ENCODE data around the gene LSM7. TPM values are rescaled to one million over a fixed set of nuclear protein-coding genes. Genes with fewer than 3 reads are reported as not detected.

LSM7 gene
- polyA plus RNA-seq, 3 donors from 2014 or later = 163 to 285 (median 170) TPM

GRCh38 chr19:2337329-2337707 lies 8.9 kb upstream of the LSM7 start:
- Mint-ChIP-seq H3K9me3 (no peaks in the 10 kb centered on the region), H3K36me3 (peaks cover 0 to 5% (median 0%) of the 10 kb centered on the region in 3 donors), H3K4me1 (peaks cover 11 to 12% of the 10 kb centered on the region in 2 donors), H3K27me3 (ENCODE audit: low read depth in 3 of 3) (peaks cover 0 to 2% (median 0%) of the 10 kb centered on the region in 3 donors), H3K4me3 (no peak overlapping the region), H3K27ac (no peak overlapping the region)
- no peak for DNase-seq

- Mint-ChIP-seq H3K9me3 (no peaks in the 10 kb centered on the region), H3K27ac (peak overlapping the region in 2 of 6 donors; percentile 36 to 64), H3K36me3 (peaks cover 0 to 5% (median 0%) of the 10 kb centered on the region in 3 donors), H3K4me1 (peaks cover 11 to 17% of the 10 kb centered on the region in 2 donors), H3K4me3 (no peak overlapping the region), H3K27me3 (ENCODE audit: low read depth in 3 of 3) (peaks cover 0 to 2% (median 0%) of the 10 kb centered on the region in 3 donors)
- no peak for DNase-seq
Measured at GRCh38 chr19:2336528-2337328, 8.3 kb upstream of the LSM7 start.

GRCh38 chr19:2335848-2336247 lies 7.5 kb upstream of the LSM7 start:
- H3K4me3 Mint-ChIP-seq = no peak overlapping the region
- H3K27ac Mint-ChIP-seq = peak overlapping the region in 5 of 6 donors; percentile 8 to 75 (median 32)
- H3K36me3 Mint-ChIP-seq = peaks cover 0 to 5% (median 0%) of the 10 kb centered on the region in 3 donors
- no peaks in the 10 kb centered on the region for H3K9me3 Mint-ChIP-seq
- peaks cover 0 to 2% (median 0%) of the 10 kb centered on the region in 3 donors for H3K27me3 Mint-ChIP-seq (ENCODE audit: low read depth in 3 of 3)
- no peak for DNase-seq
- peaks cover 11 to 20% of the 10 kb centered on the region in 2 donors for H3K4me1 Mint-ChIP-seq

- peaks cover 0 to 5% (median 0%) of the 10 kb centered on the region in 3 donors for H3K36me3 Mint-ChIP-seq
- peak in 2 of 3 donors; percentile 19 to 24 for DNase-seq
- peaks cover 0 to 2% (median 0%) of the 10 kb centered on the region in 3 donors for H3K27me3 Mint-ChIP-seq (ENCODE audit: low read depth in 3 of 3)
- H3K4me3 Mint-ChIP-seq = no peak overlapping the region
- no peaks in the 10 kb centered on the region for H3K9me3 Mint-ChIP-seq
- H3K4me1 Mint-ChIP-seq = peaks cover 11 to 24% of the 10 kb centered on the region in 2 donors
- peak overlapping the region in 4 of 6 donors; percentile 8 to 75 (median 48) for H3K27ac Mint-ChIP-seq
Measured at GRCh38 chr19:2334986-2335846, 6.8 kb upstream of the LSM7 start.

- Mint-ChIP-seq H3K36me3 (peaks cover 0 to 5% (median 0%) of the 10 kb centered on the region in 3 donors), H3K9me3 (no peaks in the 10 kb centered on the region), H3K4me3 (no peak overlapping the region), H3K27ac (peak overlapping the region in 1 of 6 donors; percentile 77), H3K27me3 (ENCODE audit: low read depth in 3 of 3) (peaks cover under 1 to 4% (median 2%) of the 10 kb centered on the region in 3 donors), H3K4me1 (peaks cover 16 to 28% of the 10 kb centered on the region in 2 donors)
- no peak for DNase-seq
Measured at GRCh38 chr19:2334426-2334825, 6.0 kb upstream of the LSM7 start.

- no peak for DNase-seq
- peaks cover 2 to 7% (median 6%) of the 10 kb centered on the region in 3 donors for H3K27me3 Mint-ChIP-seq (ENCODE audit: low read depth in 3 of 3)
- H3K36me3 Mint-ChIP-seq = peaks cover 0 to 5% (median 0%) of the 10 kb centered on the region in 3 donors
- peak overlapping the region in 3 of 6 donors; percentile 35 to 64 (median 37) for H3K27ac Mint-ChIP-seq
- H3K9me3 Mint-ChIP-seq = no peaks in the 10 kb centered on the region
- peak overlapping the region in 1 of 5 donors; percentile 33 for H3K4me3 Mint-ChIP-seq
- H3K4me1 Mint-ChIP-seq = peaks cover 22 to 33% of the 10 kb centered on the region in 2 donors
Measured at GRCh38 chr19:2333807-2334211, 5.4 kb upstream of the LSM7 start.

GRCh38 chr19:2333027-2333806 lies 4.8 kb upstream of the LSM7 start:
- Mint-ChIP-seq H3K27ac (peak overlapping the region in 3 of 6 donors; percentile 35 to 64 (median 37)), H3K27me3 (ENCODE audit: low read depth in 3 of 3) (peaks cover 2 to 10% (median 9%) of the 10 kb centered on the region in 3 donors), H3K4me3 (peak overlapping the region in 1 of 5 donors; percentile 33), H3K36me3 (peaks cover 0 to 5% (median 0%) of the 10 kb centered on the region in 3 donors), H3K4me1 (peaks cover 25 to 35% of the 10 kb centered on the region in 2 donors), H3K9me3 (no peaks in the 10 kb centered on the region)
- DNase-seq = no peak

- Mint-ChIP-seq H3K4me3 (peak overlapping the region in 3 of 5 donors; percentile 6 to 27 (median 8)), H3K9me3 (no peaks in the 10 kb centered on the region), H3K27ac (peak overlapping the region in 5 of 6 donors; percentile 49 to 68 (median 61)), H3K4me1 (peaks cover 33 to 39% of the 10 kb centered on the region in 2 donors), H3K27me3 (ENCODE audit: low read depth in 3 of 3) (peaks cover 2 to 14% (median 13%) of the 10 kb centered on the region in 3 donors), H3K36me3 (peaks cover 0 to 5% (median 0%) of the 10 kb centered on the region in 3 donors)
- peak; percentile 31 to 52 (median 42) for DNase-seq
Measured at GRCh38 chr19:2332341-2333026, 4.1 kb upstream of the LSM7 start.

- no peaks in the 10 kb centered on the region for H3K9me3 Mint-ChIP-seq
- H3K27me3 Mint-ChIP-seq (ENCODE audit: low read depth in 3 of 3) = peaks cover 2 to 16% (median 13%) of the 10 kb centered on the region in 3 donors
- H3K4me1 Mint-ChIP-seq = peaks cover 40 to 46% of the 10 kb centered on the region in 2 donors
- no peak for DNase-seq
- H3K36me3 Mint-ChIP-seq = peaks cover 0 to 5% (median 0%) of the 10 kb centered on the region in 3 donors
- H3K27ac Mint-ChIP-seq = peak overlapping the region in 5 of 6 donors; percentile 51 to 69 (median 62)
- no peak overlapping the region for H3K4me3 Mint-ChIP-seq
Measured at GRCh38 chr19:2331601-2332246, 3.3 kb upstream of the LSM7 start.

GRCh38 chr19:2330632-2331284 lies 2.4 kb upstream of the LSM7 start:
- H3K4me1 Mint-ChIP-seq = peaks cover 41 to 47% of the 10 kb centered on the region in 2 donors
- H3K9me3 Mint-ChIP-seq = no peaks in the 10 kb centered on the region
- no peak for DNase-seq
- H3K27me3 Mint-ChIP-seq (ENCODE audit: low read depth in 3 of 3) = peaks cover 2 to 16% (median 13%) of the 10 kb centered on the region in 3 donors
- H3K36me3 Mint-ChIP-seq = no peaks in the 10 kb centered on the region
- peak overlapping the region in 3 of 6 donors; percentile 17 to 62 (median 36) for H3K27ac Mint-ChIP-seq
- H3K4me3 Mint-ChIP-seq = peak overlapping the region in 3 of 5 donors; percentile 50 to 84 (median 59)

GRCh38 chr19:2330255-2330631 lies 1.9 kb upstream of the LSM7 start:
- Mint-ChIP-seq H3K27me3 (ENCODE audit: low read depth in 3 of 3) (peaks cover 2 to 16% (median 13%) of the 10 kb centered on the region in 3 donors), H3K4me3 (peak overlapping the region in 4 of 5 donors; percentile 50 to 87 (median 72)), H3K4me1 (peaks cover 42 to 48% of the 10 kb centered on the region in 2 donors), H3K27ac (peak overlapping the region in 3 of 6 donors; percentile 17 to 62 (median 31)), H3K9me3 (no peaks in the 10 kb centered on the region), H3K36me3 (no peaks in the 10 kb centered on the region)
- DNase-seq = no peak

Data from immature natural killer cell (primary cell).